Thyroid gland (tissue), 4 donors: Measurements from ENCODE around the gene MRPL33. TPM values are rescaled to one million over a fixed set of nuclear protein-coding genes. Genes with fewer than 3 reads are reported as not detected.

ENCODE experiments used
- DNase-seq, 2 donors: peaks; one replicate each; pipeline ENCODE4 v3.0.0-alpha.2; 2019
- H3K27ac ChIP-seq, 3 donors: fragments of 200-600 bp; sonication (generic); 1 replicate in 2 of 3; 2 replicates in 1 of 3; pipeline ENCODE4 v1.5.1; 2016 to 2019; ENCODE audit warnings: mild to moderate bottlenecking in 1 of 3, moderate library complexity in 1 of 3
- H3K27me3 ChIP-seq: fragments of 200-600 bp; sonication (generic); one replicate; pipeline ENCODE4 v1.5.1; 2019
- H3K36me3 ChIP-seq, 2 donors: fragments of 200-600 bp; sonication (generic); one replicate each; pipeline ENCODE4 v1.5.1; 2016 to 2019
- H3K4me1 ChIP-seq, 2 donors: fragments of 200-600 bp; sonication (generic); one replicate each; pipeline ENCODE4 v1.5.1; 2017 to 2019
- H3K4me3 ChIP-seq, 3 donors: fragments of 200-600 bp; sonication (generic); replicated peaks in 1 of 3; 1 replicate in 2 of 3; 2 replicates in 1 of 3; pipeline ENCODE4 v1.5.1; 2016; ENCODE audit warnings: mild to moderate bottlenecking in 1 of 3
- H3K9me3 ChIP-seq: fragments of 200-600 bp; sonication (generic); one replicate; pipeline ENCODE4 v1.5.1; 2017
- POLR2A ChIP-seq, 2 donors: fragments of 450-650 bp; IDR thresholded peaks; one replicate each; pipeline ENCODE4 v1.6.1; 2017; ENCODE audit warnings: antibody characterized with exemption in 2 of 2, mild to moderate bottlenecking in 2 of 2, moderate library complexity in 1 of 2
- WGBS, 2 donors: methylation state at CpG; one replicate each; pipeline ENCODE4 v1.1.5; 2017; 5-methylcytosine and 5-hydroxymethylcytosine counted together
- intact Hi-C: fragments of 100-400 bp; cut with DNase I; formaldehyde crosslinking; loops from one replicate; pipeline ENCODE4 v1.15.1; 2023
- total RNA-seq, 4 donors: library from RNA; depleted of rRNA; stranded (reverse); fragments of >200 nt; gene quantifications; one replicate each; pipeline ENCODE4 v1.2.3, GENCODE V29; 2016
- TF ChIP-seq, protein P1 (sequence below), 6 experiments: fragments of 200-600 bp in 3 of 6; fragments of 450-650 bp in 3 of 6; sonication (generic) in 3 of 6; IDR thresholded peaks; one replicate each; pipeline ENCODE4 v1.5.1; 2016 to 2019; ENCODE audit warnings: antibody characterized with exemption in 6 of 6, mild to moderate bottlenecking in 2 of 6, inconsistent platforms in 1 of 6, moderate library complexity in 1 of 6

Gene MRPL33
- total RNA-seq, 4 donors from 2014 or later: 70.2 to 166 (median 130) TPM

GRCh38 chr2:27730261-27730662, 41.3 kb upstream of the MRPL33 start:
- WGBS, 2 donors: 68 to 89% methylated on average over 2 to 3 of the region's 3 CpGs
- intact Hi-C loops: no loop called here

GRCh38 chr2:27730980-27731691, 40.4 kb upstream of the MRPL33 start:
- intact Hi-C loops: no loop called here
- no peaks in the 10 kb centered on the region for H3K9me3 ChIP-seq
- H3K36me3 ChIP-seq: no peaks in the 10 kb centered on the region
- H3K27me3 ChIP-seq: no peaks in the 10 kb centered on the region
- TF ChIP-seq POLR2A (IDR thresholded peaks at IDR 0.05): no peak
- TF ChIP-seq, protein P1, sequence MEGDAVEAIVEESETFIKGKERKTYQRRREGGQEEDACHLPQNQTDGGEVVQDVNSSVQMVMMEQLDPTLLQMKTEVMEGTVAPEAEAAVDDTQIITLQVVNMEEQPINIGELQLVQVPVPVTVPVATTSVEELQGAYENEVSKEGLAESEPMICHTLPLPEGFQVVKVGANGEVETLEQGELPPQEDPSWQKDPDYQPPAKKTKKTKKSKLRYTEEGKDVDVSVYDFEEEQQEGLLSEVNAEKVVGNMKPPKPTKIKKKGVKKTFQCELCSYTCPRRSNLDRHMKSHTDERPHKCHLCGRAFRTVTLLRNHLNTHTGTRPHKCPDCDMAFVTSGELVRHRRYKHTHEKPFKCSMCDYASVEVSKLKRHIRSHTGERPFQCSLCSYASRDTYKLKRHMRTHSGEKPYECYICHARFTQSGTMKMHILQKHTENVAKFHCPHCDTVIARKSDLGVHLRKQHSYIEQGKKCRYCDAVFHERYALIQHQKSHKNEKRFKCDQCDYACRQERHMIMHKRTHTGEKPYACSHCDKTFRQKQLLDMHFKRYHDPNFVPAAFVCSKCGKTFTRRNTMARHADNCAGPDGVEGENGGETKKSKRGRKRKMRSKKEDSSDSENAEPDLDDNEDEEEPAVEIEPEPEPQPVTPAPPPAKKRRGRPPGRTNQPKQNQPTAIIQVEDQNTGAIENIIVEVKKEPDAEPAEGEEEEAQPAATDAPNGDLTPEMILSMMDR (IDR thresholded peaks at IDR 0.05): no peak
- 70 to 76% methylated on average over 4 of the region's 4 CpGs for WGBS, 2 donors
- H3K4me3 ChIP-seq: no peak overlapping the region
- DNase-seq: no peak
- H3K4me1 ChIP-seq: peaks cover 0 to 28% of the 10 kb centered on the region in 2 donors
- H3K27ac ChIP-seq: peak overlapping the region in 2 of 3 donors; percentile 12 to 50

More at GRCh38 chr2:27730261-27730662, 41.3 kb upstream of the MRPL33 start:
- TF ChIP-seq, protein P1 (IDR thresholded peaks at IDR 0.05): no peak
- TF ChIP-seq POLR2A (IDR thresholded peaks at IDR 0.05): no peak
- no peak for DNase-seq
- Histone ChIP-seq H3K4me1 (peaks cover 0 to 22% of the 10 kb centered on the region in 2 donors), H3K9me3 (no peaks in the 10 kb centered on the region), H3K36me3 (no peaks in the 10 kb centered on the region), H3K27me3 (no peaks in the 10 kb centered on the region), H3K4me3 (no peak overlapping the region), H3K27ac (peak overlapping the region in 2 of 3 donors; percentile 12 to 54)

DNA sequence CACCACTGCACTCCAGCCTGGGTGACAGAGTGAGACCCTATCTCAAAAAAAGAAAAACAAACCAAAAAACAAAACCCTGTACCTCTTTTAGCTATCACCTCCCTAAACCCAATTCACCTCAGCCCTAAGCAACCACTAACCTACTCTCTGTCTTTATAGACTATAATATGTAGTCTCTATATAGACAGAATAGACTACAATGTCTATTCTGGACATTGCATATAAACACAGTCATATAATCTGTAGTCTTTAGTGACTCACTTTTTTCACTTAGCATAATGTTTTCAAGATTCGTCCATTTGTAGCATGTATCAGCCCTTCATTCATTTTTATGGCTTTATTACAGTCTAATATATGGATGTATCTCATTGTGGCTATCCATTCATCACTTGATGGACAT, 37.2 kb upstream of the MRPL33 start:
- H3K4me3 ChIP-seq: no peak overlapping the region
- H3K27ac ChIP-seq: no peak overlapping the region
- peaks cover 0 to 29% of the 10 kb centered on the region in 2 donors for H3K4me1 ChIP-seq
- DNase-seq: no peak
- intact Hi-C loops: no loop called here
- no peaks in the 10 kb centered on the region for H3K9me3 ChIP-seq
- H3K27me3 ChIP-seq: no peaks in the 10 kb centered on the region
- TF ChIP-seq, protein P1 (IDR thresholded peaks at IDR 0.05): no peak
- no peak for TF ChIP-seq POLR2A (IDR thresholded peaks at IDR 0.05)
- H3K36me3 ChIP-seq: no peaks in the 10 kb centered on the region
- WGBS, 2 donors: 93 to 100% methylated on average over 1 of the region's 1 CpG

GRCh38 chr2:27735263-27735904, 36.1 kb upstream of the MRPL33 start:
- intact Hi-C loops: no loop called here
- Histone ChIP-seq H3K4me1 (peaks cover 0 to 24% of the 10 kb centered on the region in 2 donors), H3K4me3 (peak overlapping the region in 2 of 3 donors; percentile 28 to 39), H3K9me3 (no peaks in the 10 kb centered on the region), H3K36me3 (no peaks in the 10 kb centered on the region), H3K27me3 (no peaks in the 10 kb centered on the region), H3K27ac (peak overlapping the region; percentile 52 to 88 (median 77))
- DNase-seq: peak; percentile 84 to 85
- WGBS, 2 donors: 5 to 12% methylated on average over 20 to 31 of the region's 51 CpGs
- TF ChIP-seq, protein P1 (IDR thresholded peaks at IDR 0.05): peak in 1 of 6 experiments; percentile 16
- TF ChIP-seq POLR2A (IDR thresholded peaks at IDR 0.05): peak in 1 of 2 donors; percentile 59
